ENCODE data around the gene VPS13D. TPM values are rescaled to one million over a fixed set of nuclear protein-coding genes. Genes with fewer than 3 reads are reported as not detected.

VPS13D gene
- total RNA-seq, 1 experiment from 2014 or later = 30.7 TPM

DNA sequence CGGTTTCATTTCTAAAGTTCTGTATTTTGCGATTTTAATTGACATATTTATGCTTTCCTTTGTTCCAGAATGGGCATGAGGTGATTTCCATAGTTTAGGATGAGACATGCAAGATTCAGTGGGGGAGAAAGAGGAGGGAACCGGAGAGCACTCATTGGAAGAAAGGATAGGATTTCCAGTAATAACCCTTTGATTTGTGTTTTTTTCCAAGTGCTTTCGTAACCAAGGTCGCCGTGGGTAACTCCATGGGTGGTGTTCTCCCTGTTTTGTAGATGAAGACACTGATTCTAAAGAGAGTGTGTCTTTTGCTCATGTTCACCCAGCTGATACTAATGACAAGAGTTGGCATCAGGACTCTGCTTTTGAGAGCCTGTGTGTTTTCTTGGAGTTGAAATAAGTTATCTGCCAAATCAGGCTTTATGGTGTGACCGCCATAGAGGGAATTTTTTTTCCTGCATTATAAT lies 218.1 kb downstream of the VPS13D start:
- H3K9me2 ChIP-seq (replicated peaks; ENCODE audit: low read length) = no peaks in the 10 kb centered on the region
- intact Hi-C loops (cut with micrococcal nuclease) = no loop called here

DNA sequence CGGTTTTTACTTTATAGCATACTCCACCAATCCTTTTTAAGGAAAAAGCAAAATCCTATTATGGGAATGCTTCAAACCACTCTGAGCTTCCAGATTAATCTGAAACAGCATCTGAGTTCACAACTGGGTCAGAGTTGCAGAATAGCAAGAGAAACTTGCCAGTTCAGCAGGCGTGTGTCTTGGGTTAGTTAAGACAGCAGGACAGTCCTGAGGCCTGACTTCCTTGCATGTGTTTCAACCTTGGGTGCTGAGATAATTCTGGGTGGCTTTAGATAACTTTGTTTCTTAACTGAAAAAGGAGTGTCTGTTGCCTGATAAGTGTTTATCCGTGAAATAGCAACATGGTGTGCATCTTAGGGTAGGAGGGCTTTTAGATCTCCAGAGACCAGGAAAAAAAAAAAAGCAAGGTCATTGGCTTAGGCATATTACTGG lies 218.9 kb downstream of the VPS13D start:
- Histone ChIP-seq H3K9me3 (ENCODE audit: low read length) (no peaks in the 10 kb centered on the region), H3K4me2 (ENCODE audit: low read length) (no peak overlapping the region), H3K27ac (ENCODE audit: low read length) (no peak overlapping the region), H4K20me1 (ENCODE audit: low read length) (no peaks in the 10 kb centered on the region), H3K27me3 (ENCODE audit: low read length) (no peaks in the 10 kb centered on the region), H3K36me3 (ENCODE audit: low read depth, low read length) (peaks cover 8% of the 10 kb centered on the region; the same call in 1 of the 2 replicates), H2AFZ (ENCODE audit: low read length) (no peak overlapping the region), H3K4me3 (ENCODE audit: low read length) (no peak overlapping the region), H3K4me1 (ENCODE audit: insufficient read depth, low read length) (peaks cover 2% of the 10 kb centered on the region; the same call in 1 of the 2 replicates), H3K79me2 (ENCODE audit: low read length) (no peaks in the 10 kb centered on the region), H3F3A (ENCODE audit: low read length, unreplicated experiment) (no peaks in the 10 kb centered on the region), H3K9me2 (replicated peaks; ENCODE audit: low read length) (no peaks in the 10 kb centered on the region), H3K9ac (ENCODE audit: low read length) (no peak overlapping the region)
- POLR2A ChIA-PET (ENCODE audit: unreplicated experiment) = no interaction called here
- DNase-seq = no peak
- BruUV-seq (replicated peaks) = no TSS peak
- no peak for ATAC-seq
- CTCF ChIA-PET = no interaction called here
- intact Hi-C loops (cut with micrococcal nuclease) = no loop called here
- TF ChIP-seq EZH2phosphoT487 (IDR thresholded peaks at IDR 0.05; ENCODE audit: borderline replicate concordance, low read length) (no peak), CTCF (conservative IDR thresholded peaks at IDR 0.05; ENCODE audit: low read depth, low read length) (no peak), EZH2 (IDR thresholded peaks at IDR 0.05; ENCODE audit: low read length, unreplicated experiment) (no peak)

More for the DNA sequence above, 218.1 kb downstream of the VPS13D start:
- BruUV-seq (replicated peaks) = no TSS peak
- Histone ChIP-seq H2AFZ (ENCODE audit: low read length) (no peak overlapping the region), H3K79me2 (ENCODE audit: low read length) (no peaks in the 10 kb centered on the region), H3K9me3 (ENCODE audit: low read length) (no peaks in the 10 kb centered on the region), H3K36me3 (ENCODE audit: low read depth, low read length) (peaks cover 12% of the 10 kb centered on the region; the same call in 1 of the 2 replicates), H3K27ac (ENCODE audit: low read length) (no peak overlapping the region), H3K4me2 (ENCODE audit: low read length) (no peak overlapping the region), H3K4me1 (ENCODE audit: insufficient read depth, low read length) (no peaks in the 10 kb centered on the region), H4K20me1 (ENCODE audit: low read length) (no peaks in the 10 kb centered on the region), H3K9ac (ENCODE audit: low read length) (no peak overlapping the region), H3K27me3 (ENCODE audit: low read length) (no peaks in the 10 kb centered on the region), H3K4me3 (ENCODE audit: low read length) (no peak overlapping the region), H3F3A (ENCODE audit: low read length, unreplicated experiment) (no peaks in the 10 kb centered on the region)
- POLR2A ChIA-PET (ENCODE audit: unreplicated experiment) = no interaction called here
- DNase-seq (no peak), ATAC-seq (no peak)
- TF ChIP-seq EZH2phosphoT487 (IDR thresholded peaks at IDR 0.05; ENCODE audit: borderline replicate concordance, low read length) (no peak), CTCF (conservative IDR thresholded peaks at IDR 0.05; ENCODE audit: low read depth, low read length) (no peak), EZH2 (IDR thresholded peaks at IDR 0.05; ENCODE audit: low read length, unreplicated experiment) (no peak)
- CTCF ChIA-PET = no interaction called here

DNA sequence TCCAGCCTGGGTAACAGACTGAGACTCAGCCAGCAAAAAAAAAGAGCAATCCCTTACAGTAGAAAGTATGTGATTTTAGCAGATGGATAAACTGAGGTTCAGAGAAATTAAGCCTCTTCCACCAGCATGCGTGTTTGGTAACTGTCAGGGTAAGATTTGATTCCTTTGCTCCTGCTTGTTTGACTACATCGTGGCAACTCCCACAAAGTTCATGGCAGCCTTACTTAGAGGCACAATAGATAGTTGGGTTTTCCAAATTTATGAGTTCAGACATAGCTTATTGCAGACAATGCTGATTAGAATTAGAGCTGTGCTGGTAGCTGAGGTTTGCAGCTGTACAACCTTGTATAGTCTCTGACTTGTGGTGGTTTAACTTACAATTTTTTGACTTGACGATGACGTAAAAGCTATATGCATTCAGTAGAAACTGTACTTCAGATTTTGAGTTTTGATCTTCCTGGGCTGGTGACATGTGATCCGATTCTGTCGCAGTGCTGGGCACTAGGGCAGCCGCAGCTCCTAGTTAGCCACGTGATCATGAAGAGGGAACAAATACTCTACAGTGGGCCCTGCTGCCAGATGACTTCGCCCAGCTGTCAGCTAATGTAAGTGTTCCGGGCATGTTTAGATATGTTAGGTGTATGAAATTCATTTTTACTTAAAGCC lies 220.4 kb downstream of the VPS13D start:
- no peak overlapping the region for H2AFZ ChIP-seq (ENCODE audit: low read length)
- no peaks in the 10 kb centered on the region for H3K9me3 ChIP-seq (ENCODE audit: low read length)
- ChIA-PET POLR2A (ENCODE audit: unreplicated experiment) (no interaction called here), CTCF (no interaction called here)
- H3K4me2 ChIP-seq (ENCODE audit: low read length) = no peak overlapping the region
- H3K79me2 ChIP-seq (ENCODE audit: low read length) = no peaks in the 10 kb centered on the region
- no peak overlapping the region for H3K27ac ChIP-seq (ENCODE audit: low read length)
- no TSS peak for BruUV-seq (replicated peaks)
- DNase-seq (no peak), ATAC-seq (no peak)
- no peaks in the 10 kb centered on the region for H3F3A ChIP-seq (ENCODE audit: low read length, unreplicated experiment)
- H3K4me1 ChIP-seq (ENCODE audit: insufficient read depth, low read length) = peaks cover 17% of the 10 kb centered on the region
- H3K36me3 ChIP-seq (ENCODE audit: low read depth, low read length) = peaks cover 8% of the 10 kb centered on the region; the same call in 1 of the 2 replicates
- intact Hi-C loops (cut with micrococcal nuclease) = no loop called here
- no peak for TF ChIP-seq CTCF (conservative IDR thresholded peaks at IDR 0.05; ENCODE audit: low read depth, low read length)
- no peak for TF ChIP-seq EZH2phosphoT487 (IDR thresholded peaks at IDR 0.05; ENCODE audit: borderline replicate concordance, low read length)
- no peaks in the 10 kb centered on the region for H4K20me1 ChIP-seq (ENCODE audit: low read length)
- no peaks in the 10 kb centered on the region for H3K9me2 ChIP-seq (replicated peaks; ENCODE audit: low read length)
- no peak overlapping the region for H3K4me3 ChIP-seq (ENCODE audit: low read length)
- H3K27me3 ChIP-seq (ENCODE audit: low read length) = no peaks in the 10 kb centered on the region
- no peak overlapping the region for H3K9ac ChIP-seq (ENCODE audit: low read length)

Measured in PC-3 (cell line).